ENCODE results near the gene WFDC13.

WFDC13 gene

GRCh38 chr20:45722047-45722446 lies 20.2 kb downstream of the WFDC13 start, which contains the start of gene SPINT4:
TSS of gene SPINT4 (plus strand) at chr20:45722347. CDS start at chr20:45722368, 21 bp downstream.
- TF ChIP-seq CTCF (conservative IDR thresholded peaks at IDR 0.05; ENCODE audit: low read depth, low read length), result no peak
- no peak within 1 kb of the TSS for H3K9ac ChIP-seq
- H3K27ac ChIP-seq, result no peak within 1 kb of the TSS
- no peak within 1 kb of the TSS for H3K4me3 ChIP-seq (IDR thresholded peaks at IDR 0.05; ENCODE audit: insufficient read depth, low read depth, low read length)
- no peaks in the 10 kb centered on the region for H3K36me3 ChIP-seq (ENCODE audit: insufficient read depth)
- H4K20me1 ChIP-seq (ENCODE audit: insufficient read depth), result no peaks in the 10 kb centered on the region
- H3K27me3 ChIP-seq (ENCODE audit: insufficient read depth, low read depth), result no peaks in the 10 kb centered on the region
- H3K79me2 ChIP-seq (ENCODE audit: insufficient read depth, low read depth), result no peaks in the 10 kb centered on the region
- peaks cover 19% of the 10 kb centered on the region for H3K4me1 ChIP-seq (ENCODE audit: low read depth, poor library complexity, severe bottlenecking)
- no peak within 1 kb of the TSS for H3K4me2 ChIP-seq
- H2AFZ ChIP-seq (ENCODE audit: low read depth), result no peak within 1 kb of the TSS

GRCh38 chr20:45725134-45725533 lies 23.3 kb downstream of the WFDC13 start:
- Histone ChIP-seq H3K9ac (no peak overlapping the region), H4K20me1 (ENCODE audit: insufficient read depth) (no peaks in the 10 kb centered on the region), H3K27me3 (ENCODE audit: insufficient read depth, low read depth) (no peaks in the 10 kb centered on the region), H3K4me1 (ENCODE audit: low read depth, poor library complexity, severe bottlenecking) (peaks cover 27% of the 10 kb centered on the region), H3K27ac (no peak overlapping the region), H3K79me2 (ENCODE audit: insufficient read depth, low read depth) (no peaks in the 10 kb centered on the region), H3K36me3 (ENCODE audit: insufficient read depth) (no peaks in the 10 kb centered on the region), H3K4me3 (IDR thresholded peaks at IDR 0.05; ENCODE audit: insufficient read depth, low read depth, low read length) (no peak overlapping the region), H2AFZ (ENCODE audit: low read depth) (no peak overlapping the region), H3K4me2 (no peak overlapping the region)
- TF ChIP-seq CTCF (conservative IDR thresholded peaks at IDR 0.05; ENCODE audit: low read depth, low read length), result no peak

GRCh38 chr20:45727044-45727443 lies 25.2 kb downstream of the WFDC13 start:
- Histone ChIP-seq H3K9ac (no peak overlapping the region), H3K4me3 (IDR thresholded peaks at IDR 0.05; ENCODE audit: insufficient read depth, low read depth, low read length) (no peak overlapping the region), H3K79me2 (ENCODE audit: insufficient read depth, low read depth) (no peaks in the 10 kb centered on the region), H3K4me1 (ENCODE audit: low read depth, poor library complexity, severe bottlenecking) (peaks cover 27% of the 10 kb centered on the region), H4K20me1 (ENCODE audit: insufficient read depth) (no peaks in the 10 kb centered on the region), H3K4me2 (peak overlapping the region; percentile 26; the same call in 1 of the 2 replicates), H3K27me3 (ENCODE audit: insufficient read depth, low read depth) (no peaks in the 10 kb centered on the region), H3K27ac (peak overlapping the region; percentile 27; the same call in 1 of the 2 replicates), H3K36me3 (ENCODE audit: insufficient read depth) (no peaks in the 10 kb centered on the region), H2AFZ (ENCODE audit: low read depth) (0 out of 2 replicates have a peak overlapping the region, but pooled peaks have one; percentile 2)
- no peak for TF ChIP-seq CTCF (conservative IDR thresholded peaks at IDR 0.05; ENCODE audit: low read depth, low read length)

GRCh38 chr20:45732199-45732598 lies 30.4 kb downstream of the WFDC13 start:
- TF ChIP-seq CTCF (conservative IDR thresholded peaks at IDR 0.05; ENCODE audit: low read depth, low read length), result no peak
- Histone ChIP-seq H3K27me3 (ENCODE audit: insufficient read depth, low read depth) (no peaks in the 10 kb centered on the region), H3K27ac (no peak overlapping the region), H3K4me3 (IDR thresholded peaks at IDR 0.05; ENCODE audit: insufficient read depth, low read depth, low read length) (no peak overlapping the region), H2AFZ (ENCODE audit: low read depth) (no peak overlapping the region), H3K9ac (no peak overlapping the region), H3K4me2 (no peak overlapping the region), H4K20me1 (ENCODE audit: insufficient read depth) (no peaks in the 10 kb centered on the region), H3K4me1 (ENCODE audit: low read depth, poor library complexity, severe bottlenecking) (peaks cover 7% of the 10 kb centered on the region), H3K79me2 (ENCODE audit: insufficient read depth, low read depth) (no peaks in the 10 kb centered on the region), H3K36me3 (ENCODE audit: insufficient read depth) (no peaks in the 10 kb centered on the region)

Measured in KMS-11 (cell line).